Diencephalon (tissue), 1 donor: ENCODE data around the gene SYDE1. TPM values are rescaled to one million over a fixed set of nuclear protein-coding genes. Genes with fewer than 3 reads are reported as not detected.

Experiments used
- small RNA-seq: library from RNA; depleted of rRNA; stranded (forward); fragments of <200 nt; gene quantifications from one replicate; pipeline ENCODE3, GENCODE V24; 2014
- total RNA-seq: library from RNA; depleted of rRNA; stranded (reverse); fragments of >200 nt; gene quantifications from one replicate; pipeline ENCODE4 v1.2.3, GENCODE V29; 2014

Gene SYDE1
- total RNA-seq, result 3.9 TPM

GRCh38 chr19:15107061-15108010, at the start of gene SYDE1:
Gene SYDE1, plus strand, starts transcription at chr19:15107401. Its CDS starts 33 bp downstream, at chr19:15107434.

GRCh38 chr19:15081911-15082310, 25.3 kb upstream of the SYDE1 start, which contains the start of gene OR1I1:
Gene OR1I1, plus strand, starts transcription at chr19:15082211. Its CDS starts 4,855 bp downstream, at chr19:15087066.

Small RNA genes within 50 kb of the gene (small RNA-seq; reads per million reads assigned to genes)
- gene RNU6-782P, result not detected

Other genes with a start within 250 kb of the SYDE1 start
- not detected for gene OR7A17, start 221.3 kb upstream of the SYDE1 start, total RNA-seq
- not detected for gene OR7C2, start 165.9 kb upstream of the SYDE1 start, total RNA-seq
- gene SLC1A6, start 127.5 kb upstream of the SYDE1 start, total RNA-seq, result 56.7 TPM
- not detected for gene CASP14, start 57.9 kb upstream of the SYDE1 start, total RNA-seq
- not detected for gene OR1I1, start 25.2 kb upstream of the SYDE1 start, total RNA-seq
- 16.6 TPM for gene NOTCH3, start 93.6 kb downstream of the SYDE1 start, total RNA-seq
- gene EPHX3, start 125.0 kb downstream of the SYDE1 start, total RNA-seq, result 0.46 TPM
- gene BRD4, start 225.1 kb downstream of the SYDE1 start, total RNA-seq, result 14.8 TPM